OCI-M2 (cell line): Measurements from ENCODE around the gene SLC26A2.

Source experiments
- DNase-seq: peaks from one replicate; lab custom pipeline; 2025; ENCODE audit not compliant: unreplicated experiment; lab: John Stamatoyannopoulos, UW

Gene SLC26A2

DNA sequence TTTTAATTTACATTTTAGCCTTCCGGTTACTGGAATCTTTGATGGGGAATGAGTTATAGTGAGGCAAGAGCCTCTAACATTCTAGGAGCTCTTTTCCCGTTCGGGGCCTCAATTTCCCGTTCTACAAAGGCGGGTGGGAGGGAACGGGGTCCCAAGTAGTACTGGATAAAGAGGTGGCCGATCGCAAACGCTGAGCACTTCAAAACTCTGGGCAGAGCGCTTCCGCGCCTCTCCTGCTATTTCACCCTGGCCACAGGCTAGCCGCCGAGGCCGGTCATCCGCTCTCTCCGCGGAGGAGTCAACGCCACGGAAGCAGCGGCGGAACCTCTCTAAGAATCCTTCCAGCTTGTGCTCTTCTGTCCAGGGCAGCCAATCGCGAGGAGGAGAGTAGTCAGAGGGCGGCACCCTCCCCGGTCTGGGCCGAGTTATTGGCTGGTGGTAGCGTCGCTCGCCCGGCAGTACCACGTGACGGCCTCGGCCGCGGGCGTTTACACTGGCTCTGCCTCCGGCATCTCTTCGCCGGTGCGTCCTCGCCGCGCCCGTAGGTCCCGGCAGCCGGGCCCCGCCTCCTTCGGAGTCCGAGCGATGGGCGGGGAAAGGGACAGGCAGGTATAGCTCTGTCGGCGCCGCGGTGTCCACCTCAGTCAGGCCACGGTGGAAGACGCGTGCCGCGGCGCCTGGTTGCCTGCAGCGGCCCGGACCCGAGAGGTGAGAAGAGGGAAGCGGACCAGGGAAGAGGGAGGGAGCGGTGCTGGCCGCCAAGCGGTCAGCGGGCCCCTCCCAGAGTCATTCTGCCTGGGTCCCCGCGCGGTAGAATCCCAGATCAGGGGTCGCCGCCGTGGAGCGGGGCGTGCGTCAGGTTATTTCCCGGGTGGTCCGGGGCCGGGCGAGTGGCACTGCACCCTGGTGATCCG, at the start of gene SLC26A2:
Gene SLC26A2, plus strand, starts transcription at position 487 of the 914 bp plus-strand sequence. CDS start 16,895 bp downstream, outside the sequence.
- peak; percentile 63 for DNase-seq

DNA sequence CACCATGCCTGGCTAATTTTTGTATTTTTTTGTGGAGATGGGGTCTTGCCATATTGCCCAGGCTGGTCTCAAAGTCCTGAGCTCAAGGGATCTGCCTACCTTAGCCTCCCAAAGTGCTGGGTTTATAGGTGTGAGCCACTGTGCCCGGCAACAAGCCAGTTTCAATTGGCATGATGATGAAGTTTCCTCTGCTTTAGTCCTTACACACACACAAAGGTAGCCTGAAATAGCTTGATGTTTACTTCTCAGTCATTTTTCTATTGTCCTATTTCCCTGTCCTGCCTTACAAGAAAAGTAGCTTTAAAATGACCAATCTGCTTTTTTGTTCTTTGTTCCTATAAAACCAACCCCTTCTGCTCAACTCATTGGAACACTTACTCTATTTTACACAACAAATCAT, 49.5 kb upstream of the SLC26A2 start:
- no peak for DNase-seq

DNA sequence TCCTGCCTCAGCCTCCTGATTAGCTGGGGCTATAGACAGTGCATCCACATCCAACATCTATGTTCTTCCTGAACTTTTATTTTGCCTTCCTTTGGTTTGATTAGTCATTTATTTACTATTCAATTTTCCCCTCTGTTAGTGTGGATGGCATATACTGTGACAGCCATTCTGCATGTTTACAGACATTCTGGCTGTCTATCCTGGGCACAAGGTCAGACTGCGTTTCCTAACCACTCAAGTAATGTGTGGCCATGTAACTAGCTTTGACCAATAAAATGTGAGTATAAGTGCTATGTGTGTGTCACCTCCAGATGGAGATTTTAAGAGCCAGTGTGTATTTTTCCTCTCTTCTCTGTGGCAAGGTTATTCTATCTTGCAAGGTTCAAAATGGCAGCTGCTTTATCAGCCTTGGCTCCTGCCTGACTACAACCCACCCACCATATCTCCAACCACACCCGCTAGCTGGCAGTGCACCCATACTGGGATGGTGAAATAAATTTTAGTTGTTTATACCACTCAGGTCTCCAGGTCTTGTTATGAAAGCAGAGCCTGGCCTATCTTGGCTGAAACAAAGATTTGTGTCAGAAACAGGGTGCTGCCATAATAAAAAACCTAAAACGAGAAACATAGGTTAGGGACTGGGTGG, 48.2 kb upstream of the SLC26A2 start:
- DNase-seq, result no peak

DNA sequence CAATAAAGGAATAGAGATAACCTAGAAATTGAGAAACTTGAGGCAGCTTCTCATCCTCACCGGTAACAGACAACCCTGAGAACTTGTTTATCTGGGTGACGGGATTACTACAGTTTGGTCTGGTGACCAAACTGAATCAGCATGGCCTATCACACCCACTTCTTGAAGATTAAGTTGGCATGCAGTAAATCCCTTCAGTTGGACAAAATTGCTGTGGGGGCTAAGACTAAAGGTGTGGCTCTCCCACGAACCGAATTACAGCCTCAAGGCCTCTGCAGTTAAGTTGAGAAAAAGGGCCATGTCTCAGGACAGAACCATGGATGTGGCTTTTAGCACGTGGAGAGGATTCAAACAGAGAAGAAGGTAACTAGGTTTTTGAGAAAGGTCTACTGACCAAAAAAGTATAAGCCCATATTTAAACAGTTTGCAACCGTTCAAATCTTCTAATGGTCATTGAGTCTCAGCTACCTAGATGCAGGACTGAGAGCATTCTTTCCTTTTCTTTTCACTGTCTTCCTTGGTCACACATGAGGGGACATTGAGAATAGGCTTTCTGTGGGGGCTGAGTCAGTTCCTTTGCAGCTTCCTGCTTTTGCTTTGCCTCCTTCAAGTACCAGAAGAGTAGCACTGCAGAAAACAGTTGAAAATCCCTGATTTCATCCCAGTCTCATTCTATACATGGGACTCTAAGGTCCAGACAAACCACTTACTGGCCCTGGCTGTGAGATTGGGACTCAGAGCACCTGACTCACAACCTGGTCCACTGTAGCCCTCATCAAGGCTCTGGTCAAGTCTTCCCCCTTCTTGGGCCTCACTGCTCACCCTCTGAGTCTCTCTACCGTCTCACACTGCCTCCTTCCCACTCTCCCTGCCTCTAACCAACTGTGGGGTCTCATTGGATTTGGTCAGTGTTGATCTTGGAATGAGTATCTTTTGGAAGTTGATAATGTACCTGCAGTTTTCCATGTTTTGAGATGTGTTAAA, 46.8 kb upstream of the SLC26A2 start:
- no peak for DNase-seq

DNA sequence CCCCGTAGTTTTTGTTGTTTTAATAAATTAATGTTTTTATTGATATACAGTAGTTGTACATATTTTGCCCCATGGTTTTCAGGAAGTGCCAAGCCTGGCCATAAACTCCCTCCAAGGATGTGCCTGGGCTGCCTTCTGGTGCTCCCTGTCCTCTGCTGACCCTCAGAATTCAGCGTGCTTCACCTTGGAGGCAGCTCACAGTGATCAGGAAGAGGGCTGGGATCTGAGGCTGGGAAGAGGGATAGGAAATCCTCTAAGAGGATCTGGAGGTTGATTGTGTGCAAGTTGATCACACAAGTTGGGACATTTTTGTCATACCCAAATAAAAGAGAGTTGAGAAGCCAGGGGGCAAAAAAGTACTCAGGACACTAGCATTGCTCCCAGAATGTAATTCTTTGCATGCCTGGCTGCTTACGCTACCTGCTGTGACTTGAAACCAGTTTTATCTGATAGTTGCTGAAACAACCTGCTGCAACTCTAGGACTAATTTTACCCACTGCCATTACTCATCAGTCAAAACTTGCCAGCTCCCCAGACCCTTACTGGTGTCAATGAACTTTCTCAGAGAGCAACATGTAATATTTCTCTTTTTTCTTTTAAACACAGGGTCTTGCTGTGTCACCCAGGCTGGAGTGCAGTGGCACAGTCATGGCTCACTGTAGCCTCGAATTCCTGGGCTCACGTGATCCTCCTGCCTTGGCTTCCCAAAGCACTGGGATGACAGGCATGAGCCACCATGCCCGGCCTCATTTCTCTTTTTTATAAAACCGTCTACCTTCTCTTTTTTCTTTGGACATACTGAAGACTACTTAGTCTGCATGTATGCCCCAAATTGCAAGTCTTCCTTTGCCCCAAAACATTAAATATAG, 44.9 kb upstream of the SLC26A2 start:
- no peak for DNase-seq

DNA sequence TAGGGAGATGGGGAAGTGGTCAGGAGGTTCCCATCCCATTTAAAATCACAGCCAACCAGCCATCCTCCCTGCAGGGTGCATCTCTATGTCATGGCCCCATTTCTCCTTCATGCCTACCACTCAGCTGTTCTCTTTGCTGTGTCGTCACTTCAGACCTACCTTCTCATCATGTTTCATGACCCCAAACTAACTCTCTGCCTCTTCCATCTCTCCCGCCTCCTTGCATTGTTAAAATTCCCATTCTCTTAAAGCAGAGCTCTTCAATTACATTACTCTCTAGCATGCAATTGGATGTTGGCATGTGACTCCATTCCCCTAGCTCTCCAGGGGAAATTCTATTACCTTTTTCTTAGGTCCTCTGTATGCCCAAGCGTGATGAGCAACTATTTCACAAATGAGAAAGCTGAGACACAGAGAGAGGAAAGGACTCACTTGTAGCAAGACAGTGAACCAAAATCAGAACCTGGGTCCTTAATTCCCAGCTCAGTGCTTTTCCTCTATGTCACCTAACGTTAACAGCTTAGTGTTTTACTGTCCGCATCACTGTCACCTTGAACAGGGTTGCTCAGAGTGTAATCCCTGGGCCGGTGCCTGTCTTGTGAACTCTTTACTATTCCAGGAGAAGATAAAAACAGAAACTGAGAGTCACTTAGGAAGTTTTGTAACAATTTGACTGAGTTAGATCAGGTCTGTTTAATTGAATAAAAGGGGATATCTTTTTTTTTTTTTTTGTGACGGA, 44.1 kb upstream of the SLC26A2 start:
- DNase-seq, result no peak

DNA sequence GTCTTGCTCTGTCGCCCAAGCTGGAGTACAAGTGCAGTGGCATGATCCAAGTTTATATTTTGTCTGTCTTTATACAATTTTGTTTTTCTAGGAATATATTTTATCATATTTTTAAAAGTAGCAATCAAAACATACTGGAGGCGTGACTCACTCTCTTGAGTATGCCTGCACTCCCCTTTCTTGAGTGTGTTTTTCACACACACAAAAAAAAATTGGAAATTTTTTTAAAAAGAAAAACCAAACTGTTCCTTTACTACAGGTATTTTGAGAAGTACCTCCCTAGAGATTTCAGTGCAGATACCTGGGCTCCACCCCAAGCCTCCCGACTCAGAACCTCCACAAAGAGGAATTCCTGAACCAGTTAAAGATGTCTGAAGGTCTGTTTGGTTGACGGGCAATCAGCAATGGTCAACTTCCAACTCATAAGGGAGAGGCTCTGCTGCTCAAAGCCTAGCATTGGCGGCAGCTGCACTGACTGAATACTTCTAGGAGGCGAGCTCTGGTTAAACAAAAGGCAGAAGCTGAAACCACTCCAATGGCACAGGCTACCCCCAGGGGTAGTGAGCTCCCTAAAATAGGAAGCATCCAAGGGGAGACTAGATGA, 43.4 kb upstream of the SLC26A2 start:
- DNase-seq, result no peak

DNA sequence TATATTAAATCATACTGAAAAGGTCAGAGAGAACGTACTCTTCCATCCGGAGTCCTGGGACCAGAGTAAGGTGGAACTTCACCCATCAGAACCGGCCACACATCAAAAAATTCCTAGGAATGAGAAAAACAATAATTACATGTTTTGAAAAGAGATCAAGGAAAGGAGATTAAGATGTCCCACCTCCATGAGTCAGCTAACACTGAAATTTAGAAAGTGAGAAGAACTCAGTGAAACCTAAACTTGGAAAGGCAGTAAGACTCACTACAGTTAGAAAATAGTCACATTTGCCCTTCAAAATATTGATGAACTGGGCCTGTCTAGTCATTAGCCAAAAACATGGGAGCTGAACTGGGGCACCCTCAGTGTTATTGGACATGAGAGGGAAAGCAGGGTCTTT, 39.0 kb upstream of the SLC26A2 start:
- no peak for DNase-seq

DNA sequence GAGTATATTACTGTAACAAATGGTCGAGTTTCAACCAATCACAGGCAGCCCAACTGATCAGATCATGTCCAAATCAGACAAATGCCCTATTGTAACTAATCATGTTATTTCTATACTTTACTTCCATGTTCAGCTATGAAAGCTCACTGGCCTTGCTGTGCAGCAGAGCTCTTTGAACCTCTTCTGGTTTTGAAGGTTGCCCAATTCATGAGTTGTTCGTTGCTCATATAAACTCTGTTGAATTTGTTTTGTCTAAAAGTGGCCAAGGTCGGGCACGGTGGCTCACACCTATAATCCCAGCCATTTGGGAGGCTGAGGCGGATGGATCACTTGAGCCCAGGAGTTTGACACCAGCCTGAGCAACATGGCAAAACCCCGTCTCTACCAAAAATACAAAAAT, 37.6 kb upstream of the SLC26A2 start:
- no peak for DNase-seq

DNA sequence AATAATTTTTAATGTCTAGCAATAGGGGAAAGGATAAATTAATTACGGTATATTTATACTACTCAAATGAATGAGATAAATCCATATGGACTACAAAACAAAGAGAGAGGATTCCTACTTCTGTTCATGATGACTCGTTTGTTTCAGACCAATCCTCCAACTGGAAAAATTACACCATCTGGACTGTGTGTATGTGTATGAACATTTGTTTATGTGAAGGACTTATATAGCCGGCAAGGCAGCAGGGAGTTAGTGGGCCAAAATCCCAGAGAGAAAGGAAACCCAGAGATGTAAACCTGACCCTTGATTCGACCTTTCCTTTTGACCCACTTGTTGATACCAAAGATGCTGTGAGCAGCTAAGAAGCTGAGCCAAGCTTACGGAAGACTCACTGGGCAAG, 36.1 kb upstream of the SLC26A2 start:
- no peak for DNase-seq

DNA sequence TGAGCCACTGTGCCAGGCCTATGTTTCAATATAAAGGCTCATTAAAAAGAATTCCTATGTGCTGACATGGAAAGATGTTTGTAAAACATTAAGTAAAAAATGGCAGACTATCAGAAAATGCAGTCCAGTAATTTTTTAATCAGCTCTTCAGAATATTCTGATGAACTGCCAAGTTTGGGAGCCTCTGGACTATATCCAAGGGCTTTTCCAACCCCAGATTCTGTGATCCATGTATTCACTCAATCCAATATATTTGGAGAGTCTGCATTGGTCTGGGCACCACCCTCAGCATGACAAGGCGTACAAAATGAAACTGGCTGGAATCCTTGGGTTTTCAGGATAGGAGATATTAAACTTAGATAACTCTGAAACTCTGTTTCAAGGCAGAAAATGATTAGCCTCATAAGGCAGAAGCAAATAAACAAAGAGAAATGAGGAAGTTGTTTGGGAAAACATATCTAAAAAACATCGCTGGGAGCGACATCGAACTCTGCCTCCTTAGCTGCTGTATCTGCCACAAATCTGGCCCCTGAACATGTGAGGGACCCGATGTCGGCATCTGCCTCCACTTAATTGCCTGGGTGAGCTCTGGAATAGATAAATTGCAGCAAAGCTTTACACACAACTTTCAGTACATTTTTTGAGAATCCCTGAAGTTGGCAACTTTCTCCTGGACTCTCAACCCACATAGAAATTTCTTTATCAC, 30.4 kb upstream of the SLC26A2 start:
- DNase-seq, result no peak

DNA sequence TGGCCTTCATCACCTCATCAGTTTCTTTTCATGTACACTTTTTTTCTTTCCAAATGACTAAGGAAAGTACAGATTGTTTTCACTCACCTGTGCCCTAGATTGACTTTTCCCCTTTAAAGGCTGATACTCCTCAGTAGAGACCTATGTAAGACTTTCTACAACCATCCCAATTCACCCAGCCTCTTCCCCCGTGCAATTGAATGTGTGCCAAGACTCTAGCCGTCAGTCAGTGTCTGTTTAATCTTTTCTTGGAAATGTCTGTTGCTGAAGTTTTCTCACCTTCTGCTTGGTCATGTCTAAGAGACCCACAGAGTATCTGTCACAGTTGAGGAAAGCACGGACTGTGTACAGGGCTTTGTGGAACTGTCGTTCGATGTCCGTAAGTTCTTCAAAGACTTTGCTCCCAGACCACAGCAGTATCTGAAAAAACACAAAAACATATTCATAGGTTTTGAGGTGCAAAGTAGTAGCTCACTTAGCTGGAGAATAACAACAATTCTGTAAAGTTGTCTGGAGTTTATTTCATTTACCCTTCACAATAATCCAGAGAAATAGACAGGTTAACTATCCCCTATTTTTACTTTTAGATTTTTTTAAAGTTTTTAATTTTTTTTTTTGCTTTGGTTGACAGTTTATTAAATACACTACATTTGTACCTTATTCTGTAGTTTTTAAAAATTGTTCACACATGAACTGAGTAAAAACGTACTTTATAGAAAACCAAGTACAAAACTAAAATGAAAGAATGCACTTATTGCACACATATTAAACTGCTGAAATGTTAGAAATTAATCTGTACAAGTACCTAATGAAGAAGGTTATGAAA, 29.6 kb upstream of the SLC26A2 start:
- DNase-seq, result no peak

DNA sequence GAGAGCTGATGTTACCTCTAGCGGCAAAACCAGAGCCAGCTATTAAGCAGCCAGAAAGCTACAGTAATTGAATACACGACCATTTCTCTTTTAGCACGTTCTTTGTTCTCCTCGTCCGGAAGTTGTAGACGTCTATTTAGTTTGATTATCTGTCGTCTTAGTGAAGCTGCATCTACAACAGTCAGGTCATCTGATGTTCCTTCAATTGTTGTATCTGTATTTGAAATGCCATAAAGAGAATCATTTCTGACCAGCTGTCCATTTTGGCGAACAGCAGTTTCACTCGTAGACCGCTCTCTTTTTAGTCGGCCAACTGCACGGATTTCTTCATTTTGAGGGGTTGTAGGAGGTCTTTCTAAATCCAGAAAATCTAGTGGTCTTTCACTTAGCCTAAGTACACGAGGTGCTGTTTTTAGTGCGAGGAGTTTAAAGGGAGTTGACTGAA, 28.5 kb upstream of the SLC26A2 start:
- no peak for DNase-seq

DNA sequence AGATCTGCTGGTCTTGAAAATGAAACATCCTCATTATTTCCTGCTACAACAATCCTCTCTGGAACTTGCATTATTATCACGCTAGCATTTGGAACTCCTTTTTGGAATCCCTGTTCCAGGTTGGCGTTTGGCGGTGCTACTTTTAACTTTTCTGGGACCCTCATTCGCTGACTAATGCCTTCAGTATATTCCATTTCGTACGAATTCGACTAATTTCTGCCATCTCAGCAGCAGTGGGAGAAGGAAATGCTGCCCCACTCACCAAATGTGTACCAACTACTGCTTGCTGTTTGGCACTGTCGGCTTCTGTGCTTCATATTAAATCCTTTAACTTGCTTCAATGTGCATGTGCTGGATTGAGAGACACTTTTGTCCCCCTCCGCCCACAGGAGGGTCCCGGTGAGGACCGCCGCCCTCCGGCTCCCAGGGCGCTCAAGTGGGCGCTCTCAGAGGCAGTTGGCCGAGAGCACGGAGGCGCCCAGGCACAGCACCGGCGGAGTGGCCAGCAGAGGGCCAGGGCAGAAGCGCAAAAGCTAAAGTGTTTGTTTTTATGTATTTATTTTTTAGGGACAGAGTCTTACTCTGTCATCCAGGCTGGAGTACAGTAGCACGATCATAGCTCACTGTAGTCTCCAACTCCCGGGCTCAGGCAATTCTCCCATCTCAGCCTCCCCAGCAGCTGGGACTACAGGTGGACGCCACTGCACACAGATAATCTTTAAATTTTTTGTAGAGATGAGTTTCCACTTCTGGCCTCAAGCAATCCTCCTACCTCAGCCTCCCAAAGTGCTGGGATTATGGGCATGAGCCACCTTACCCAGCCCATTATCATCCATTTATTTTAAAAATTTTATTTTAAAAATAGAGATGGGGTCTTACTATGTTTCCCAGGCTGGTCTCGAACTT, 27.9 kb upstream of the SLC26A2 start:
- no peak for DNase-seq

DNA sequence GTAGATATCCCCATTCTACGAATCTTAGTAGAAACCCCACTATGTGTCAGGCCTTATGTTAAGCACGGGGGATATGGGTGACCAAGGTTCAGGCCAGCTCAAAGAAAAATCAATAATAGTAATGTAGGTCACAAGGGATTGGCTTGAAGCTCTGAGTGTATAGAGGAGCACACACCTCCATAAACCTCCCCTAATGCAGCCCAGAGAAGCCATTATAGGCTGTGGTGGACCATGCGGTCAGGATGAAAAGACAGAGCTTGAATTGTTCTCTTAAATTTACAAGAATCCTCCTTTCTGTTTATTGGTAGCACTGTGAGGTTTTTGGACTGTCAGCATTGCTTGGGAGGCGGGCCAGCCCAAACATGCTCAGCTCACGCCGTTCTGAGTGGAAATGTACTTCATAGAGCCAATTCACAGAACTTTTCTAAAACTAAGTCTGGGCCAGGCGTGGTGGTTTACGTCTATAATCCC, 25.1 kb upstream of the SLC26A2 start:
- no peak for DNase-seq

DNA sequence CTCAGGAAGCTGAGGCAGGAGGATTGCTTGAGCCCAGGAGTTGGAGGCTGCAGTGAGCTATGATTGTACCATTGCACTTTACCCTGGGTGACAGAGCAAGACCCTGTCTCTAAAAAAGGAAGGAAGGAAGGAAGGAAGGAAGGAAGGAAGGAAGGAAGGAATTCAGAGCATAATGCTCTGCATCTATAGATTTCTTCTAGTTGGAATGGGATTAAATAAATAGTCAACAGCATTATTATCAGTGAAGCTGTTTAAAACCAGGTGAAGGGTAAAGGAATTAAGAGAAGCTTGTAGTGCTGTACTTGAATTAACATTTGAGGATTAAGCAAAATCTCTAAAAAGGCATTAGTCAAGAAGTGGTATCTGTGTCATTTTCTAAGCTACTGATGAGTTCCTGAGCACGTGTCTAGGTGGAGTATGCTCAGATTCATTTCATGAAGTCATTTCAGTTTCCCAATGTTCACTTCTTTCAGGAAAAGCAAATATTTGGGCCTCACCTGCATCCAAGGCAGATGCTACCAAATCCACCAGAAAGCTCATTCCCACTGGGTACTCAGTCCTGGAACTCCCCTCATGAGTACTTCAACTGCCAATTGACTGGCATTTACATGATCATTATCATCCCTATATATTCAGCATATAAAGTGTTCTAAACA, 24.4 kb upstream of the SLC26A2 start:
- DNase-seq, result no peak
